Skin epidermis (tissue), 12 donors: ENCODE measurements around the gene OR52E1.
"Not testable (repeated sequence)": the region's sequence is repeated elsewhere in the genome, so short reads cannot be mapped to it uniquely, and the experiment has no call there.

ENCODE experiments used
- H3K27ac ChIP-seq, 21 experiments: fragments of 200-600 bp; sonication (generic) in 11 of 21; one replicate each; pipeline ENCODE4 v1.5.0; 2020; ENCODE audit warnings: mild to moderate bottlenecking in 3 of 21, inconsistent platforms in 2 of 21, moderate library complexity in 2 of 21
- H3K4me3 ChIP-seq, 7 experiments: fragments of 200-600 bp; sonication (generic) in 2 of 7; one replicate each; pipeline ENCODE4 v1.5.0; 2020; ENCODE audit warnings: inconsistent platforms in 2 of 7, mild to moderate bottlenecking in 2 of 7, moderate library complexity in 1 of 7

The OR52E1 gene

DNA sequence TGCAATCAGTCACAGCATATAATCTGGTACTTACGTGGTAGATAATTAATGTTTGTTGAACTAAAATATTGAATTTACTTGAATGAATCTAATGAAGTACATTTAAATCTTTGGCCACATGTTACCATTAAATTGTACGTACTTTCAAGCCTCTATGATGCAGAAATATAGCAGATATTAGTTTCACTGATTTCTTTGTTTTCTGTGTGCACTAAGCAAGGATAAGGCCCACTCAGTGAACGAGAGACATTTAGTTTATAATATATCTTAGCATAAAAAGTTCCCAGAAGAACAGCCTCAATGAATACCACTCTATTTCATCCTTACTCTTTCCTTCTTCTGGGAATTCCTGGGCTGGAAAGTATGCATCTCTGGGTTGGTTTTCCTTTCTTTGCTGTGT, at the start of gene OR52E1:
TSS of gene OR52E1 (plus strand) at position 301 of the 400 bp plus-strand sequence.
- Histone ChIP-seq H3K4me3 (no peak within 1 kb of the TSS), H3K27ac (no peak within 1 kb of the TSS)

- no peak overlapping the region for H3K27ac ChIP-seq
- H3K4me3 ChIP-seq = no peak overlapping the region
These were observed 47.4 kb upstream of the OR52E1 start for GRCh38 chr11:5021996-5022395.

- Histone ChIP-seq H3K4me3 (no peak overlapping the region), H3K27ac (no peak overlapping the region)
These were observed 32.7 kb upstream of the OR52E1 start for GRCh38 chr11:5036669-5037068.

- no peak overlapping the region for H3K4me3 ChIP-seq
These were observed 31.4 kb upstream of the OR52E1 start for GRCh38 chr11:5037926-5038325.

DNA sequence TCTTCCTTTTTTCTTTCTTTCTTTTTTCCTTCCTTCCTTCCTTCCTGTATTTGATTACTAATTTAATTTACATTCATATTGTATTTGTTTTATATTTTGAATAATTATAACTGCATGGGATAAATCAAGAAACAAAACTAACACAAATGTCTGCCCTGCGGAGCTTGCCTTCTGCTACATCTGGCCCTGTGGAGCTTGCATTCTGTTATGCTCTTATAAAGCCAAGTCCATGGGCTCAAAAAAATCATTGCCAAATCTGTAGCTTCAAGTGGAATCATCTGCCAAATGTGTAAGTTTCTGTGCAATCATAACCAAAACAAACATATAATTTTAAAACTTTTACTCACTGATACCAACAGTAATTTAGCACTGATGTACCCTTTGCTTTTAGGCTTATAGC, 31.0 kb upstream of the OR52E1 start:
- Histone ChIP-seq H3K4me3 (no peak overlapping the region), H3K27ac (no peak overlapping the region)

More at GRCh38 chr11:5037926-5038325, 31.4 kb upstream of the OR52E1 start:
- H3K27ac ChIP-seq = no peak overlapping the region

DNA sequence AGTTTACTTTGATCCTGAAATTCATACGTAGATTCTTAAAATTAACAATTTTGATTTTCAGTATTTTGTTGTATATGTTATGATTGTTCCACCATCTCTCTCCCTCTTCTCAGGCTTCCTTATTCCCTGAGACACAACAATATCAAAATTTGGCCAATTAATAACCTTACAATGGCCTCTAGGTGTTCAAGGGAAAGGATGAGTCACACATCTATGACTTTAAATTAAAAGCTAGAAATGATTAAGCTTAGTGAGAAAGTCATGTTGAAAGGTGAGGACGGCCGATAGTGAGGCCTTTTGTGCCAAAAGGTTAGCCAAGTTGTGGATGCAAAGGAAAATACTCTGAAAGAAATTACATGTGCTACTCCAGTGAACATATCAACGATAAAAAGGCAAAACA, 28.5 kb upstream of the OR52E1 start:
- H3K4me3 ChIP-seq = no peak overlapping the region
- H3K27ac ChIP-seq = no peak overlapping the region

DNA sequence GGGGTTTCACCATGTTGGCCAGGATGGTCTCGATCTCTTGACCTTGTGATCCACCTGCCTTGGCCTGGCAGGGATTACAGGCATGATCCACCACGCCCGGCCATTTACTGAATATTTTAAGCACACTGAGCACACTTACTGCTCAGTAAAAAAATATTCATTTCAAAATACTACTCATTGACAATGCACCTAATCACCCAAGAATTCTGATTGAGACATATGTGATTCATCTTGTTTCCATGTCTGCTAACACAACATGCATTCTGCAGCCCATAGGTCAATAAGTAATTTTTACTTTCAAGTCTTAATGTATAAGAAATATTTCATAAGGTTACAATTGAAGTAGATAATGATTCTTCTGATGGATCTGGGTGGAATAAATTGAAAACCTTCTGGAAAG, 27.3 kb upstream of the OR52E1 start:
- H3K27ac ChIP-seq = no peak overlapping the region

GRCh38 chr11:5043380-5043779, 26.0 kb upstream of the OR52E1 start:
- H3K27ac ChIP-seq = no peak overlapping the region
- no peak overlapping the region for H3K4me3 ChIP-seq

More for the DNA sequence above, 27.3 kb upstream of the OR52E1 start:
- H3K4me3 ChIP-seq = no peak overlapping the region

- Histone ChIP-seq H3K27ac (no peak within 1 kb of the TSS), H3K4me3 (no peak within 1 kb of the TSS)
These were observed 23.1 kb upstream of the OR52E1 start, which contains the start of gene OR52J3 for GRCh38 chr11:5046226-5046625. Gene OR52J3 (plus strand): TSS chr11:5046526. CDS start chr11:5046526, 0 bp downstream.

- Histone ChIP-seq H3K4me3 (no peak overlapping the region), H3K27ac (no peak overlapping the region)
These were observed 22.5 kb upstream of the OR52E1 start for GRCh38 chr11:5046754-5047330.

- not testable (repeated sequence) for H3K4me3 ChIP-seq, H3K27ac ChIP-seq
These were observed 10.7 kb upstream of the OR52E1 start for GRCh38 chr11:5058679-5059078.

DNA sequence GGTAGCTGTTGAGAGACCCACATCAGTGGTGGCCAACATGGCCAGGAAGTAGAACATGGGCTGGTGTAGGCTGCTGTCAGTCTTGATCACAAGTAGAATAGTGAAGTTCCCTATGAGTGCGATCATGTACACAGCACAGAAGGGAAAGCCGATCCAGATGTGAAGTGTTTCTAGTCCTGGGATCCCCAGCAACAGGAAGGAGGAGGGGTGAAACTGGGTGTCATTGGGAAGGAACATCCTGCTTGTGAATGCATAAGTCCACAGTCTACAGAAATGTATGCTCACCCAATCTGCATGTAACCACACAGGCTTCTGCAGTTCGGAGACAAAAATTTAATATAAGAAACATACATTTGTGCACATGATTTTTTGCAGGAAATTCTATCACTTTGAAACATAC, 10.0 kb upstream of the OR52E1 start, which contains the start of gene OR52E2:
TSS of gene OR52E2 (minus strand) at position 237 of the 400 bp plus-strand sequence. CDS start at position 237, 0 bp downstream.
- Histone ChIP-seq H3K4me3 (no peak within 1 kb of the TSS), H3K27ac (no peak within 1 kb of the TSS)

DNA sequence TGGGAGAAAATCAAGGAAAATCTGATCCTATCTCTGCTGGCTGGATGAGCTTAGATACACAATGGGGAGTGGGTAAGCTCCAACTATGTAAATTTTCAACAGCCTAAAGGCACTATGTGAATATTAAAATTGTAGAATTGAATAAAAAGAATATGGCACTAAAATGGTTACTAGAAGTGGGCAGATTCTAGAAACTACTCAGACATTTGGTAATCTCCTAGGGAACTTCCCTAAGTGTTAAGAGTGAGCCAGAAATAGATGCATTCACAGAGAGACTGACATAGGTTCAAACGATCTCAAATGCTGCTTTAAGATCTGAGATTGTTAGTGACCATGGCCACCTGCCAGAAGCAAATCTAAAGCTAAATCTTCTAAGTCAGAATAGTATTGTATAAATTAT, 4.3 kb upstream of the OR52E1 start:
- no peak overlapping the region for H3K4me3 ChIP-seq
- H3K27ac ChIP-seq = no peak overlapping the region

DNA sequence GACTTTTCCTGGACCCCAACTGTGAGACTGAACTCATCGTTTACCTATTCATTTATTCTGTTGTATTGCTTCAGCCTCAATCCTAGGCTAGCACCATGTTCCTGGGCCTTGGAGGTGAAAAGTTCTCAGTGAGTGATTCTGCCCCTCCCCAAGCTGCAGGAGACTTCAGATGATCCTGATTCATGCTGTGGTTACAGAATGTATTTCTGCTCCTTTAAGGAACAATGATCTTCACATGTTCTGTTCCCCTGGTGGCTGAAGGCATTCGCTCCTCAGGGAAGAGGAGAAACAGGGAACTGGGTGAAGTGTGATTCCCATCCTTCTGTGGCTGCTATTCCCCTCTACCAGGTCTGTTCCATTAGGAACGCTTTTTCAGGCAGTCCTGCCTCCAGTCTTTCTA, 2.4 kb downstream of the OR52E1 start:
- H3K27ac ChIP-seq = no peak overlapping the region
- no peak overlapping the region for H3K4me3 ChIP-seq

GRCh38 chr11:5081405-5081804, 12.0 kb downstream of the OR52E1 start:
- H3K4me3 ChIP-seq = no peak overlapping the region
- no peak overlapping the region for H3K27ac ChIP-seq

DNA sequence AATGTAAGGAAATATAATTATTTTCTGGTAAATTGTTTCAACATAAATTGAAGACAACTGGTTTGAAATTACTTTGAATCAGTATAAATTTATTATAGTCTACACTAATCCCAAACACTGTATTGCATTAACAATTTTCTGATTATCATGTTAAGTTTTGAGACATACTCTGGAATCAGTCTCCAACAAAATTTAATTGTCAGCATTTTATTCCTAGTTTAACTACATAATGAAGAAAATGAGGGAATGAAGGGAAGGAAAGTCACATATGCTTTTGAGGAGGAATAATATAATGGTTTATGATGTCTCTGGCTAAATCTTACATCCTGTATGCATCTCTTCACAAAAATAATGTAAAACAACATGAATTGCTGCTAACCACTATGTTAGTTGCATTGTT, 14.2 kb downstream of the OR52E1 start:
- H3K27ac ChIP-seq = no peak overlapping the region

GRCh38 chr11:5088556-5088955, 19.2 kb downstream of the OR52E1 start:
- H3K27ac ChIP-seq = no peak overlapping the region
- H3K4me3 ChIP-seq = no peak overlapping the region

More for the DNA sequence above, 14.2 kb downstream of the OR52E1 start:
- H3K4me3 ChIP-seq = no peak overlapping the region

GRCh38 chr11:5090668-5091067, 21.3 kb downstream of the OR52E1 start:
- no peak overlapping the region for H3K27ac ChIP-seq
- H3K4me3 ChIP-seq = no peak overlapping the region

DNA sequence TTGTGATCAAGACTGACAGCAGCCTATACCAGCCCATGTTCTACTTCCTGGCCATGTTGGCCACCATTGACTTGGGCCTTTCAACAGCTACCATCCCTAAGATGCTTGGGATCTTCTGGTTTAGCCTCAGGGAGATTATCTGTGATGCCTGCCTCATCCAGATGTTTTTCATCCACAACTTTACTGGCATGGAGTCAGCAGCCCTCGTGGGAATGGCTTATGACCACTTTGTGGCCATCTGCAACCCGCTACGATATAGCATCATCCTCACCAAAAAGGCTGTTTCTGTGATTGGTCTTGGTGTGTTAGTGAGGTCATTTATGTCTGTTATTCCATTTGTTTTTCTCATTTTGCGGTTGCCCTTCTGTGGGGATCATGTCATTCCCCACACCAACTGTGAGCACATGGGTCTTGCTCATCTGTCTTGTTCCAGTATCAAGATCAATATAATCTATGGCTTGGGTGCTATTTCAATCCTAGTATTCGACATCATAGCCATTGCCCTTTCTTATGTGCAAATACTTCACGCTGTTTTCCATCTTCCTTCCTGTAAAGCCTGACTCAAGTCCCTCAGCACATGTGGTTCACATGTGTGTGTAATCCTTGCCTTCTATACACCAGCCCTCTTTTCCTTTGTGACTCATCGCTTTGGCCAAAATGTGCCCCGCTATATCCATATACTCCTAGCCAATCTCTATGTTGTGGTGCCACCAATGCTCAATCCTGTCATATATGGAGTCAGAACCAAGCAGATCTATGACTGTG, 23.6 kb downstream of the OR52E1 start:
- no peak overlapping the region for H3K4me3 ChIP-seq
- H3K27ac ChIP-seq = no peak overlapping the region

DNA sequence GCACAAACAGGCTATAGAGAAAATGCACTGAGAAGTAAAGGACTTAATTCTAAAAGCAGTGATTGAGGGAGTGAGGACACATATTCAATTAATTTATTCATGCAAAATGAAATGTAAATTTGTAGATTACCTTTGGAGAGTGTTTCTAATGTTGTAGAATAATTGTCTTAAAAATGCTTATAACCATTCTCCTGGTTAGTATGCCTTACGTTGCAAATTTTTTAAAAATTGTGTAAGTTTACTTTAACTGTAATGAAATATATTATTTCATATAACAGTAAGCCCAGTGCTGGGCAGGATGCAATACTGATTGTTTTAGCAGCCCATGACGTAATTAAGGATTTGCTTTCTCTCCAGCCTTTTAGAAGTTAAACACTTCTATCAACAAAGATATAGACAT, 26.6 kb downstream of the OR52E1 start:
- H3K27ac ChIP-seq = no peak overlapping the region
- H3K4me3 ChIP-seq = no peak overlapping the region

DNA sequence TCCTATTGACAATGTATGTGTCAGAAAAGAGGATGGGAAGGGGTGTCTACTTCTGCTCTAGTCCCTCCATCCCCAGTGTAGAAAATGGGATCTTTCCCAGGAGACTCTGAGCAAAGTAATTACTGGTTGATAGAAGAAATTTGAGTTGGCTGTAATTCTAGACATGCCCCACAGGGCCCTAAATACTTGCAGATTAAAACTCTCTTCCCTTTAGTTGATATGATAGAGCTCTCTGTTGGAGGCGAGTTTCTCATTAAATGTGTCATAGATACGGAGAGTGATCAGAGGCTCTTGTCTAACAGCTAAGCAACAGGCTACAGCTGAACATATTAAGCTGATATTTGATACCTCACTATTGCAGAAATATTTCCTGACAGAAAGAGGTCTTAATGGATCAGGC, 32.9 kb downstream of the OR52E1 start:
- no peak overlapping the region for H3K4me3 ChIP-seq

More for the DNA sequence above, 32.9 kb downstream of the OR52E1 start:
- no peak overlapping the region for H3K27ac ChIP-seq
